A673 (cell line): Measurements from ENCODE around the gene CAMK1D.

Experiments used
- CTCF ChIP-seq: fragments of 300-800, 200-600 bp; sonication (generic); conservative IDR thresholded peaks from 2 replicates; pipeline ENCODE4 v1.5.1; 2017; ENCODE audit warnings: low read depth, mild to moderate bottlenecking, antibody characterized with exemption, low read length, moderate library complexity, mixed read lengths
- EZH2 ChIP-seq: fragments of 200-600 bp; sonication (generic); IDR thresholded peaks from 2 replicates; pipeline ENCODE4 v1.6.1; 2017; ENCODE audit warnings: borderline replicate concordance, low read depth, mild to moderate bottlenecking, mixed read lengths, antibody characterized with exemption, low read length; ENCODE audit not compliant: poor library complexity, severe bottlenecking

DNA sequence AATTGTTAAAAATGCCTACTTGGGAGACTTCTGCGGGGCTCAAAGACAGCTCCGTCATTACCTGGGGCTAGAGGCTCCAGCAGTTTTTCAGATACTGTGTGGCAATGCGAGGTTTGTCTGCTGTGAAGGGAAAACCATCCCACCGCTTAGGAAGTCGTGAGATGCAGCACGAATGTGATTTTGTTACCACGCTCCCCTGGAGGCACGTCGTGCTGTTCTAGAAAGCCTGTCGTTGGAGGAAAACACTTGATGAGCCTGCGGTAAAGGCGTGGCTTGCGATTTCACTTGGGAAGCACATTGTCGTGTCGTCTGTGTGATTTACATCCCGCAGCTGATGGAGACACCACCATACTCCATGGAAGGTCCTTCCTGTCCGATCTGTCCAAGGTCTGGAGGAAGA, 39.3 kb downstream of the CAMK1D start:
- TF ChIP-seq CTCF (no peak), EZH2 (no peak)
